DOHH2 (cell line): Measurements from ENCODE around the gene SLC16A12.
"Not testable (repeated sequence)": the region's sequence is repeated elsewhere in the genome, so short reads cannot be mapped to it uniquely, and the experiment has no call there.

ENCODE experiments used
- EZH2phosphoT487 ChIP-seq: fragments of 200-600 bp; sonication (generic); IDR thresholded peaks from 2 replicates; pipeline ENCODE4 v1.6.1; 2017; ENCODE audit warnings: borderline replicate concordance, mild to moderate bottlenecking, antibody characterized with exemption, low read length, moderate library complexity, mixed read lengths
- TF ChIP-seq, protein P1 (sequence below): fragments of 200-600 bp; sonication (generic); IDR thresholded peaks from one replicate; pipeline ENCODE4 v1.5.1; 2014; ENCODE audit warnings: antibody characterized with exemption, mild to moderate bottlenecking, low read depth, low read length; ENCODE audit not compliant: poor library complexity, severe bottlenecking

DNA sequence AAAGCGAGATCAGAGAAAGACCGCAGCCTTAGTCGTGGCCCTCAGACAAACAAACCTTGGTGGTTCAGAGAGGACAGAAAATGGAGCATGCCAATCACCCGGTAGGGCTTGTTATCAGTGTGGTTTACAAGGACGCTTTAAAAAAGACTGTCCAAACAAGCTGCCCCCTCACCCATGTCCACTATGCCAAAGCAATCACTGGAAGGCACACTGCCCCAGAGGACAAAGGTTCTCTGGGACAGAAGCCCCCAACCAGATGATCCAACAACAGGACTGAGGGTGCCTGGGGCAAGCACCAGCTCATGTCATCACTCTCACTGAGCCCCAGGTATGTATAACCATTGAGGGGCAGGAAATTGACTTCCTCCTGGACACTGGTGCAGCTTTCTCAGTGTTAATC, 126.1 kb downstream of the SLC16A12 start:
- TF ChIP-seq, protein P1, sequence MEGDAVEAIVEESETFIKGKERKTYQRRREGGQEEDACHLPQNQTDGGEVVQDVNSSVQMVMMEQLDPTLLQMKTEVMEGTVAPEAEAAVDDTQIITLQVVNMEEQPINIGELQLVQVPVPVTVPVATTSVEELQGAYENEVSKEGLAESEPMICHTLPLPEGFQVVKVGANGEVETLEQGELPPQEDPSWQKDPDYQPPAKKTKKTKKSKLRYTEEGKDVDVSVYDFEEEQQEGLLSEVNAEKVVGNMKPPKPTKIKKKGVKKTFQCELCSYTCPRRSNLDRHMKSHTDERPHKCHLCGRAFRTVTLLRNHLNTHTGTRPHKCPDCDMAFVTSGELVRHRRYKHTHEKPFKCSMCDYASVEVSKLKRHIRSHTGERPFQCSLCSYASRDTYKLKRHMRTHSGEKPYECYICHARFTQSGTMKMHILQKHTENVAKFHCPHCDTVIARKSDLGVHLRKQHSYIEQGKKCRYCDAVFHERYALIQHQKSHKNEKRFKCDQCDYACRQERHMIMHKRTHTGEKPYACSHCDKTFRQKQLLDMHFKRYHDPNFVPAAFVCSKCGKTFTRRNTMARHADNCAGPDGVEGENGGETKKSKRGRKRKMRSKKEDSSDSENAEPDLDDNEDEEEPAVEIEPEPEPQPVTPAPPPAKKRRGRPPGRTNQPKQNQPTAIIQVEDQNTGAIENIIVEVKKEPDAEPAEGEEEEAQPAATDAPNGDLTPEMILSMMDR, result not testable (repeated sequence)
- TF ChIP-seq EZH2phosphoT487, result not testable (repeated sequence)
